Activated CD4-positive, alpha-beta T cell treated with anti-CD3 and anti-CD28 coated beads, Interleukin-2, amount 50 U/mL, for 4 hours (primary cell): Measurements from ENCODE around the gene ZNF480.
"Not testable (repeated sequence)": the region's sequence is repeated elsewhere in the genome, so short reads cannot be mapped to it uniquely, and the experiment has no call there.

Source experiments
- DNase-seq, 2 experiments: peaks; one replicate each; pipeline ENCODE4 v3.0.0-alpha.2; 2020

Gene ZNF480

GRCh38 chr19:52339022-52339421, 42.1 kb downstream of the ZNF480 start:
- DNase-seq = not testable (repeated sequence)

GRCh38 chr19:52343548-52343947, 46.6 kb downstream of the ZNF480 start:
- DNase-seq = peak; percentile 24 to 37

GRCh38 chr19:52345162-52345561, 48.2 kb downstream of the ZNF480 start:
- no peak for DNase-seq

- DNase-seq = no peak
Observed at GRCh38 chr19:52351512-52351911, 54.5 kb downstream of the ZNF480 start.

- DNase-seq = no peak
Observed at GRCh38 chr19:52366414-52366824, 69.5 kb downstream of the ZNF480 start.

- DNase-seq = peak; percentile 86 to 90
Observed at GRCh38 chr19:52369559-52370340, 72.8 kb downstream of the ZNF480 start, which contains the start of gene ZNF880. TSS of gene ZNF880 (plus strand) at chr19:52369923. CDS start at chr19:52369966, 43 bp downstream.

GRCh38 chr19:52370341-52370710, 73.4 kb downstream of the ZNF480 start:
- DNase-seq = no peak
